Esophagus muscularis mucosa (tissue), 4 donors: ENCODE measurements around the gene CDK5RAP2. TPM values are rescaled to one million over a fixed set of nuclear protein-coding genes. Genes with fewer than 3 reads are reported as not detected.
"Not testable (repeated sequence)": the region's sequence is repeated elsewhere in the genome, so short reads cannot be mapped to it uniquely, and the experiment has no call there.

ENCODE experiments used
- DNase-seq: peaks from one replicate; pipeline ENCODE4 v3.0.0-alpha.2; 2017; ENCODE audit errors: extremely low spot score
- H3K27ac ChIP-seq, 4 donors: fragments of 200-600 bp; sonication (generic); replicated peaks in 1 of 4; 1 replicate in 3 of 4; 2 replicates in 1 of 4; pipeline ENCODE4 v1.5.1; 2016 to 2019; ENCODE audit warnings: mild to moderate bottlenecking in 1 of 4
- H3K27me3 ChIP-seq, 4 donors: fragments of 200-600 bp; sonication (generic); one replicate each; pipeline versions ENCODE4 v1.5.1 to v1.6.0; 2016 to 2019
- H3K36me3 ChIP-seq, 4 donors: fragments of 200-600 bp; sonication (generic); one replicate each; pipeline ENCODE4 v1.5.1; 2016 to 2019
- H3K4me1 ChIP-seq, 4 donors: fragments of 200-600 bp; sonication (generic); one replicate each; pipeline ENCODE4 v1.5.1; 2016 to 2019
- H3K4me3 ChIP-seq, 4 donors: fragments of 200-600 bp; sonication (generic); 1 replicate in 2 of 4; 2 replicates in 2 of 4; pipeline ENCODE4 v1.5.1; 2016 to 2019; ENCODE audit warnings: mild to moderate bottlenecking in 4 of 4, moderate library complexity in 1 of 4
- H3K9me3 ChIP-seq, 4 donors: fragments of 200-600 bp; sonication (generic); 1 replicate in 3 of 4; 2 replicates in 1 of 4; pipeline ENCODE4 v1.5.1; 2016 to 2019
- EP300 ChIP-seq: sonication (generic); formaldehyde crosslinking; IDR thresholded peaks from one replicate; pipeline ENCODE4 v1.6.1; 2017; ENCODE audit warnings: antibody characterized with exemption
- POLR2A ChIP-seq: fragments of 450-650 bp; IDR thresholded peaks from one replicate; pipeline ENCODE4 v1.6.1; 2017; ENCODE audit warnings: antibody characterized with exemption, moderate library complexity, mild to moderate bottlenecking, low read depth
- POLR2AphosphoS5 ChIP-seq, 2 donors: sonication (generic); formaldehyde crosslinking; IDR thresholded peaks; one replicate each; pipeline ENCODE4 v1.6.1; 2017; ENCODE audit warnings: antibody characterized with exemption in 2 of 2
- WGBS: methylation state at CpG from one replicate; pipeline ENCODE4 v1.1.5; 2018; 5-methylcytosine and 5-hydroxymethylcytosine counted together
- intact Hi-C: fragments of 100-400 bp; cut with DNase I; formaldehyde crosslinking; loops from one replicate; pipeline ENCODE4 v1.15.1; 2023
- total RNA-seq, 4 donors: library from RNA; depleted of rRNA; stranded (reverse); fragments of >200 nt; gene quantifications; one replicate each; pipeline versions ENCODE4 v1.1.0 to v1.2.1, GENCODE V29; 2016
- TF ChIP-seq, protein P1 (sequence below), 3 experiments: fragments of 200-600 bp in 2 of 3; fragments of 450-650 bp in 1 of 3; sonication (generic) in 2 of 3; IDR thresholded peaks; one replicate each; pipeline ENCODE4 v1.5.1; 2017 to 2019; ENCODE audit warnings: antibody characterized with exemption in 3 of 3, mild to moderate bottlenecking in 2 of 3, moderate library complexity in 1 of 3

Gene CDK5RAP2
- total RNA-seq: 10 to 100 TPM; 34.6 to 38.6 (median 36.7) TPM

DNA sequence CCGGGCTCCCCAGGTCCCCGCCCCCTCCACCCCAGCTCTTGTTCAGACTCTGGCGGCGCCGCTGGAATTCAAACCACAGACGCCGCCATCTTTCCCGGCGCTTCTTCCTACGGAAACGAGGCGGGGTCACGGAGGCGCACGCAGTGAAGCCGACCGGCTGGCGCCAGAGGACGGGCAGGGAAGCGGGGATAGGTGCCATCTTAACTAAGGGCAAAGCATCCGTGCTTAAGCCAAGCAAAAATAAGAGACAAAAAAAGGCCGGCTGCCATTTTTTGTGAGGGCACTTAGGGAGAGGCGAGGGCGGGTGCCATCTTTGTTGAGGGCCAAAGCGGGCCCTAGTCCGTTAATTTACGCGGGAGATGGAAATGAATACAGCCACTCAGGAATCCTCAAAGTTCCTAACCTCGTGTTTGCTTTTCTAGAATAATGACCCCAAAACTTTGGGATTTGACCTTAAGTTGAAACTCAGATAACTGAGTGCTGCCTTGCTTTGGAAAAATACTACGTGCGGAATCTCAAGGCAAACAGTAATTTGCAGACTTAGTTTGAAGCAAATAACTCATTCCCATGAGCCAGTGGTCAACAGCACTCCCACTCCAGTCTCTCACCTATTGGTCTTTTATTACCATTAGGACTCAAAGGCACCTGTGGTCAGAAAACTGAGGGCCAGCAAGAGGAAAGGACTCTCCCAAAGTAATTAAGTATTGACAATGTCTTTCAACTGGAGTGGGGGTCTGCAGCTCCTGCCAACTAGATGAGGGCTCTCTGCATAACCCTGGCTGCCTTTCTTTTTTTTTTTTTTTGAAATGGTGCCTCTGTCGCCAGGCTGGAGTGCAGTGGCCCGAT, at the start of gene CDK5RAP2:
Gene CDK5RAP2 (minus strand): TSS at position 117 of the 846 bp plus-strand sequence. CDS start 189 bp downstream, outside the sequence.
- TF ChIP-seq POLR2A (no peak), POLR2AphosphoS5 (IDR thresholded peaks at IDR 0.05) (peak; percentile 71 to 86), EP300 (no peak)
- TF ChIP-seq, protein P1, sequence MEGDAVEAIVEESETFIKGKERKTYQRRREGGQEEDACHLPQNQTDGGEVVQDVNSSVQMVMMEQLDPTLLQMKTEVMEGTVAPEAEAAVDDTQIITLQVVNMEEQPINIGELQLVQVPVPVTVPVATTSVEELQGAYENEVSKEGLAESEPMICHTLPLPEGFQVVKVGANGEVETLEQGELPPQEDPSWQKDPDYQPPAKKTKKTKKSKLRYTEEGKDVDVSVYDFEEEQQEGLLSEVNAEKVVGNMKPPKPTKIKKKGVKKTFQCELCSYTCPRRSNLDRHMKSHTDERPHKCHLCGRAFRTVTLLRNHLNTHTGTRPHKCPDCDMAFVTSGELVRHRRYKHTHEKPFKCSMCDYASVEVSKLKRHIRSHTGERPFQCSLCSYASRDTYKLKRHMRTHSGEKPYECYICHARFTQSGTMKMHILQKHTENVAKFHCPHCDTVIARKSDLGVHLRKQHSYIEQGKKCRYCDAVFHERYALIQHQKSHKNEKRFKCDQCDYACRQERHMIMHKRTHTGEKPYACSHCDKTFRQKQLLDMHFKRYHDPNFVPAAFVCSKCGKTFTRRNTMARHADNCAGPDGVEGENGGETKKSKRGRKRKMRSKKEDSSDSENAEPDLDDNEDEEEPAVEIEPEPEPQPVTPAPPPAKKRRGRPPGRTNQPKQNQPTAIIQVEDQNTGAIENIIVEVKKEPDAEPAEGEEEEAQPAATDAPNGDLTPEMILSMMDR (IDR thresholded peaks at IDR 0.05): no peak
- Histone ChIP-seq H3K36me3 (peaks cover 0 to 4% (median 0%) of the 10 kb centered on the region in 4 donors), H3K27me3 (no peaks in the 10 kb centered on the region), H3K9me3 (no peaks in the 10 kb centered on the region), H3K4me3 (peak within 1 kb of the TSS; percentile 69 to 99 (median 88)), H3K4me1 (peaks cover 13 to 30% (median 24%) of the 10 kb centered on the region in 4 donors), H3K27ac (peak within 1 kb of the TSS; percentile 69 to 84 (median 79))
- intact Hi-C loops: no loop called here
- DNase-seq: peak; percentile 97
- WGBS: 10% methylated on average over 31 of the region's 33 CpGs

DNA sequence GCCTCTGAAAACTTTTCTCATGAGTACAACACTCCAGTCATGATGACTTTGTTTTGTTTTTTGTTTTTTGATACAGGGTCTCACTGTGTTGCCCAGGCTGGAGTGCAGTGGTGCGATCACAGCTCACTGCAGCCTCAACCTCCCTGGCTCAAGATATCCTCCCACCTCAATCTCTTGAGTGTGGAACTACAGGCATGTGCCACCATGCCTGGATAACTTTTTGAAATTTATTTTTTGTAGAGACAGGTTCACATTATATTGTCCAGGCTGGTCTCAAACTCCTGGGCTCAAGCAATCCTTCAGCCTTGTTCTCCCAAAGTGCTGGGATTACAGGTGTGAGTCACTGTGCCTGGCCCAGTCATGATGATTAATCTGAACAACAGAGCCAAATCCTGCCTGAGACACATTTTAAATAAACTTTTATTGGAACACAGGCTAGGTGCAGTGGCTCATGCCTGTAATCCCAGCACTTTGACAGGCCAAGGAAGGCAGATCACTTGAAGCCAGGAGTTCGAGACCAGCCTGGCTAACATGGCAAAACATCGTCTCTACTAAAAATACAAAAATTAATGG, 49.0 kb upstream of the CDK5RAP2 start:
- intact Hi-C loops, H3K27me3 ChIP-seq, H3K36me3 ChIP-seq, DNase-seq, H3K4me3 ChIP-seq, H3K4me1 ChIP-seq, H3K9me3 ChIP-seq: not testable (repeated sequence)
- WGBS: 89% methylated on average over 3 of the region's 3 CpGs
- H3K27ac ChIP-seq: peak overlapping the region in 3 of 4 donors; percentile 4 to 39 (median 14)

DNA sequence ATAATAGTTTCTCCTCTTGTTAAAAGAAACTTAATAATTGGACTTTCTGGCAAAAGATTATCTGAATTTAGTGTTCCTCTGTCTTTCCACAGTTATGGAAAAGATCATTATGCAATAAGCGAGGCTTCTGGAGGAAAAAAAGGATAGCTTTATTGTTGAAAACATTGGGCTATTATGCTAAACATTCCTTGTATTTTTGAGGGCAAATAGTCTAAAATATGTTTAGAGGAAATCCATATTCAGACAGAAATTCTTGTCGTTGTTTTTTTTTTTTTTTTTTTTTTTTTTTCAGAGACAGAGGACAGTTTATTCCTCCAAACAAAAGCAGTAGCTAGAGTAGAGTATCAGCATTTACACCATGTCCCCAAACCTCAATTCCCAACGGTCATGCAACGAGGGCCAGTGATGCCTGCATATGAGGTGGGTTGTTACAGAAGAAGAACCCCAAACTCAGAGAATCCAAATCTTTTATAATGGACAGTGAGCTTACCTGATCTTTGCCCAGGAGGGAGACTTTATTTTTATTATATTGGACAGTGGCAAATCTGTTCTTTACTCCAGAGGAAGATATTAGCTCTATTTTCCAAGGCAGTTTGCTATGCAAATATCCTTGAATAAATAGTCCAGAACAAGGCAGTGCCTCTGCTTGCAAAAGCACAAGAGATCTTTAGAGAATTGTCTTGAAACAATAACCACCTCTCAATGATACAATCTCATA, 48.4 kb upstream of the CDK5RAP2 start:
- peak overlapping the region in 1 of 4 donors; percentile 4 for H3K27ac ChIP-seq

DNA sequence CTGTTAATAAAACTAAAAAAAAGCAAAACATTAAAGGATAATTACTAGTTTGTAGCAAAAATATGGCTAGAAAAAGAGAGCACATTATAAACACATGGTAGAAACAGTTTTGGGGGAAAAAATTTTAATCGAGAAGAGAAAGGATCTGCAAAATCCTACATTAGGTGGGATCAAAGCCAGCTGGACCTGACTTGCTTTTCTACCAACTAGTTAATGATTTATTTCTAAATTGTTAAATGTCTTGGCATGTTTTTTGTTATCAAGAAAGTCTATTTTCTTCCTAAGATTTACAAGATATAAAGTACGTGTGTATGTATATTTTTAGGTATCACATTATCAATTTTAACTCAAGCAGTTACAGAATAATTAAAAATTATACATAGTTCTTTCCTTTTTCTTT, 47.1 kb upstream of the CDK5RAP2 start:
- TF ChIP-seq POLR2A (no peak), EP300 (no peak), POLR2AphosphoS5 (IDR thresholded peaks at IDR 0.05) (no peak)
- TF ChIP-seq, protein P1 (IDR thresholded peaks at IDR 0.05): no peak
- intact Hi-C loops: no loop called here
- H3K27ac ChIP-seq: no peak overlapping the region
- 57% methylated on average over 2 of the region's 2 CpGs for WGBS
- no peak for DNase-seq
- H3K4me1 ChIP-seq: peaks cover 0 to 8% (median 6%) of the 10 kb centered on the region in 4 donors
- H3K9me3 ChIP-seq: no peaks in the 10 kb centered on the region
- H3K36me3 ChIP-seq: peaks cover 0 to under 1% (median 0%) of the 10 kb centered on the region in 4 donors
- no peaks in the 10 kb centered on the region for H3K27me3 ChIP-seq
- H3K4me3 ChIP-seq: no peak overlapping the region

More for the DNA sequence above, 48.4 kb upstream of the CDK5RAP2 start:
- no peaks in the 10 kb centered on the region for H3K9me3 ChIP-seq
- TF ChIP-seq POLR2AphosphoS5 (IDR thresholded peaks at IDR 0.05) (no peak), POLR2A (no peak), EP300 (no peak)
- TF ChIP-seq, protein P1 (IDR thresholded peaks at IDR 0.05): no peak
- H3K4me3 ChIP-seq: no peak overlapping the region
- intact Hi-C loops: no loop called here
- no peaks in the 10 kb centered on the region for H3K36me3 ChIP-seq
- 86% methylated on average over 4 of the region's 4 CpGs for WGBS
- peaks cover 0 to 8% (median 6%) of the 10 kb centered on the region in 4 donors for H3K4me1 ChIP-seq
- H3K27me3 ChIP-seq: no peaks in the 10 kb centered on the region
- no peak for DNase-seq

DNA sequence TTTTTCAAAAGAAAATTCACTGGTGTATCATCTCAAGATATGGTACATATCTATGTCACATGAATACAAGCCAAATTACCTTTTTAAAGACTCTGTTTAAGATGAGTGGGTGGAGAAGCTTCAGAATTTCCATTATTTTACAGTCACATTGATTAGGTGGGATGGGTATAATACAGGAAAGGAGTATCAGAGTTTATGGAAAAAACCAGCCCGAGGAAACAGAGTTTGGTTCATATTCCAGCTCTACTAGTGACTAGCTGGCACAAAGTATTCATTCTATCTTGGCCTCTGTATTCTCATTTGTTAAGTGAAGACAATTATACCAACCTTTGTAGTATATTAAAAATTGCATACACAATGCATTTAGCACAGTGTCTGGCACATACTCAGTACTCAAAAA, 46.5 kb upstream of the CDK5RAP2 start:
- peaks cover 0 to 8% (median 6%) of the 10 kb centered on the region in 4 donors for H3K4me1 ChIP-seq

More for the DNA sequence above, 46.5 kb upstream of the CDK5RAP2 start:
- TF ChIP-seq POLR2AphosphoS5 (IDR thresholded peaks at IDR 0.05) (no peak), EP300 (no peak), POLR2A (no peak)
- WGBS: 95% methylated on average over 1 of the region's 1 CpG
- intact Hi-C loops: no loop called here
- Histone ChIP-seq H3K4me3 (no peak overlapping the region), H3K27ac (no peak overlapping the region), H3K9me3 (no peaks in the 10 kb centered on the region), H3K36me3 (peaks cover 0 to 6% (median 0%) of the 10 kb centered on the region in 4 donors), H3K27me3 (no peaks in the 10 kb centered on the region)
- DNase-seq: no peak
